ENCODE results near the gene KRT40.

Gene KRT40

DNA sequence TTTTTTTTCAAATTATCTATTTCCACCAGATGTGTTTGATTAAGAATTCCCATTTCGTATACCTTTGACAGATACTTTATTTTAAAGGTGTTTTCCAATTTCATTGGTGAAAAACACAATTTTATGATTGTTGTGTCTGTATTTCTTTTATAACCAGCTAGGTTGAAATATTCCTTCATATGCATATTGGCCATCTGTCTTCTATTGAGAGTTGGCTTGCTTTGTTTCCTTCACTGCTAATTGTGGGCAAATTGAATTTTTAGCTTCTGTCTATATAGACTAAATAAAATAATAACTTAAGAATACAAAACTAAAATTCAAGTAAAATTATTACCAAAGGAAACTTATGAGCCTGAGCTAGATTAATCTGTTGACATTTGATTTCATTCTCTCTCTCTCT, 11.0 kb upstream of the KRT40 start:
- no peak for DNase-seq

DNA sequence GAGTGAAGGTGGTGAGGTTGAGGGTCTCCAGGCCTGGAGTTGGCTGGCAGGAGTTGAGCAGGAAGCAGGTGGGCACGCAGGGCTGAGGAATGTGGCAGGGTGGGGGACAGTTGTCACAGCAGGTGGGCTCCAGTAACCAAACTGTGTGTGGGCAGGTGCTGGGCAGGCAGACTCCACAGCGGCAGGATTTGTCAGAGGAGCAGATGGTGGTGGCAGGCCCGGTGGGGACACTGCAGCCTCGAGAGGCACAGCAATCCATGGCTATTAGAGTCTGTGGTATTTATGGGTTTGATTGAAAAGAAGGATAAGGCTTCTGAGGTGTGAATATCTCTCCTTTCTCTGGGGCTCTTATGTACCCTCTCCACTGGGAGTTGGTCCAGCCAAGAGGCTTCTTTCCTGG, 9.7 kb upstream of the KRT40 start, which contains the start of gene KRTAP3-3:
TSS of gene KRTAP3-3 (minus strand) at position 326 of the 400 bp plus-strand sequence. CDS start at position 259, 67 bp downstream.
- DNase-seq: no peak

DNA sequence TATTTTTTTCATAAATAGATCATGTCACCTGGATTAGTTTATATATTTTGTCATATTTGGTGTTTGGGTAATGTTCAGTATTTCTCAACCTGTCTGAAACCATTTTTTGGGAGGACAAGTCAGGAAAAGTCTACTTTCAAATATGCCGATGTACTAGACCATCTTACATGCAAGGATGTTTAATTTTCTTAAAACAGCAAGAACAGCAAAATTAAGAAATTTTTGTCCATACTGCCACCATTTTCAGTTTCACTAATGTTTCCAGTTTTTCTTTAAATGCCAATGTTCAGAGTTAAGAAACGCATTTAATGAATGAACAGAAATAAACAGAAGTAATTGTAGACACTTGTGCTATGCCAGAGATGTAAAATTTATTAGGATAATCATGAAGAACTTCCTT, 9.0 kb upstream of the KRT40 start:
- DNase-seq: no peak

DNA sequence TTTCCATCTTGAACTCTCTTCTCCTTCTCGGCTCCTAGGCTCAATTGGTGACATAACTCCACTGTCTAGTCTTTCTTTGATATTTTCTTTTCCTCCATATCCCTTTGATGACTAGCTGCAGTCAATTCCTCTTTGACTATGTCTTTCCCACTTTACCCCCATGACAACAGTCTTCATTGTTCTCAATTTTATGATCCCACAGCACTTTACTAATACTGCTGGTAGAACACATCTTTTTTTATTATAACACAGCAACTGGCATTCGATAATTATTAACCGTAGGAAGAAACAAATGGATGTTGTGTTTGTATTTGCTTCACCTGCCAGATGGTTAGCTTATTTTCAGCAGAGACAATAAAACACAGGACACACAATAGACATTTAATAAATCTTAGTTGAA, 8.5 kb upstream of the KRT40 start:
- no peak for DNase-seq

DNA sequence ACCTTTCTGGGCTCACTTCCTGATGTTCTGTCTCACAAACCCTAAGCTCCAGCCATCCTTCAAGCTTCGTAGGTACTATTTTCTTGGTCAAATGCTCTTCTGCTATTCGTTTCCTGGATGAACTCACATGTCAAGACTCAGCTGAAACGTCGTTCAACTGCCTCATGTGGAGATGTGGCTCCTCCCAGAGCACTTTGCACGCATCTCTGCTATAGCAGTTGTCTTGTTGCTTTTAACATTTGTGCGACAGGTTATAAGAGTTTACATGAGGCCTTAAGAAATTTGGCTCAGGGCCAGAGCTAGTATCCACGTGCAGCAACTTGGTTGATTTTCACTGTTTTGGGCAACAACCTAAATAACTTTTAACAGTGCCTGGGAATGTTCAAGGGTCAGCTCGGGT, 2.8 kb upstream of the KRT40 start:
- no peak for DNase-seq

DNA sequence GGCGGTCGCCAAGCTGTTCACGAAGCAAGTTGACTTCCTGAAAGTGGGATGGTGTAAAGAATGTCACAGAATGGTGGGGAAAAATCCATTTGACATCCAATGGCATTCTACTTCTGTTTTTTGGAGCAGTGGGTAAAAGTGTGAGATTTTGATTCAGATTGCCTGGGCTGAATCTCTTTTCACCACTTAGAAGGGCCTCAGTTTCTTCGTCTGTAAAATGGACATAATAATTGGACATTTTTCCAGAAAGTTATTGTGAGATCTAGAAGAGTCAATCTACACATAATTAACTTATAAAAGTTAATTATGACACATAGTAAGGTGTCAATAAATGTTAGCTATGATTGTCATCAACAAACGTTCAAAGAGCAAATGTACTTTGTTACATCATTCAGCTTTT, 3.0 kb downstream of the KRT40 start:
- no peak for DNase-seq

DNA sequence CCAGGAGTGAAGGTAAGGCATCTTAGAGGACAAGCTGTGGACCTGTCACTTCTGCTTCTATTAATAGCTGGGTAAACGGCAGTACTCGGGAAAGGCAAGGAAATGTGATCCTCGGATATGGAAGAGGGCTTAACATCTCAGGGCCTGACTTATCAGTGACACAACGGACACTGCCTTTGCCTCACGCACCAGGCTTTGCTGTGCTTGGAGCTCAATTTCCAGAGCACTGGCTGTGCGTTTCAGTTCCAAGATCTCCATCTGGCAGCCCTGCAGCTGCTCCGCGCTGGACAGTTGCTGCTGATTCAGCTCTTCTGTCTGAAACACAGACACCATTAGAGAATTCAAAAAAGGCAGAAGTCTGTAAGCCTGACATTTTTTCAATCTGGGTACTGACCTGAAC, 3.5 kb downstream of the KRT40 start:
- DNase-seq: no peak

DNA sequence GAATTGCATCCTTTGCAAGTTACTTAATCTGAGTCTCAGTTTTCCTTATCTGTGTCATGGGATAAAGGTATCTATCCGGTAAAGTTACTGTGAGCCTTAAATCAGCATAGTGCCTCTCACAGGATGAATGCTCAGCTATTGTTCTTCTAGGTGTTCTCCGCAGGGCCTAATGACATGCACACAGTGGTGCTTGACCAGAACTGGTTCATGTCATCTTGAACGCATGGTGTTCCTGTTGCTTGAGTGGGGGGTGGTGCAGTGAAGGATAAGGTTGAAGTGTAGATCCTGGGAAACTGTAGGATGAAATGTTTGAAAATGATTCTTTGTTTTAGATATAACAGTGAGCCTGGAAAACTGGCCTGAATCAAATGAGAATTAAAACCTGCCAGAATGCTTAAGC, 4.0 kb downstream of the KRT40 start:
- no peak for DNase-seq

DNA sequence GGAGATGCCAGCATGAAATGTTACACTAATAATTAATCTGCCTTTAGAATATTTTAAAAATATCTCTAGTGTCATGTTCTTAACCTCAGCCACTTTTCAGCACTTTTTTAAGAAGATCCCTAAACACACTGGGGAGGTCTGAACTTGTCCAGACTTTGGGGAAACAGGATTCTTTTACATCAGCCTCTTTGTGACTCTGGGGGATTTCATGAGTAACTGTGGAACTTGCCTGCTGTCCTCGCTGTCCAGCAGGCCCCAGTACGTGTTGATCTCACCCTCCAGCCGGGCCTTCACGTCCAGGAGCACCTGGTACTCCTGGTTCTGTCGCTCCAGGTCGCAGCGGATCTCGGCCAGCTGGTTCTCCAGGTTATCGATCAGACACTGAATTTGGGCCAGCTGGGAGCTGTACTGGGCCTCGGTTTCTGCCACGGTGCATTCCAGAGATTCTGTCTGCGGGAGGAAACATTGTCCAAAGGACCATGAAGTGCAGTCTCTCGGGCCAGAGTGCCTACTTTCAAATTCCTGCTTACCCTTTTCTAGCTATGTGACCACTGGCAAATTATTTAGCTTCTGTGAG, 5.5 kb downstream of the KRT40 start:
- DNase-seq: no peak

DNA sequence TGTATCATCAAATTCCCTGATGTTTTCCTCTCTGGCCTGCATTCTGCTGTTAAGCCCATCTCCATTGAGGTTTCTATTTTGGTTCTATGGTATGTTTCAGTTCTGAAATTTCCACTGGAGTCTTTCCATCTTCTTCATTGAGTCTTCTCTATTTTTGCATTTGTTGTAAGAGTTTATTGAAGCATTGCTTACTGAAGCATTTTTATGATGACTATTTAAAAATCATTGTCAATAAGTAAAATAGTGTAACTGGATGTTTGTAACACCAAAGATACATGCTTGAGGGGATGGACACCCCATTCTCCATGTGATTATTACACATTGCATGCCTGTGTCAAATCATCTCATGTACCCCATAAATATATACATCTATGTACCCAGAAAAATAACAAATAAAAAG, 8.6 kb downstream of the KRT40 start:
- DNase-seq: no peak

DNA sequence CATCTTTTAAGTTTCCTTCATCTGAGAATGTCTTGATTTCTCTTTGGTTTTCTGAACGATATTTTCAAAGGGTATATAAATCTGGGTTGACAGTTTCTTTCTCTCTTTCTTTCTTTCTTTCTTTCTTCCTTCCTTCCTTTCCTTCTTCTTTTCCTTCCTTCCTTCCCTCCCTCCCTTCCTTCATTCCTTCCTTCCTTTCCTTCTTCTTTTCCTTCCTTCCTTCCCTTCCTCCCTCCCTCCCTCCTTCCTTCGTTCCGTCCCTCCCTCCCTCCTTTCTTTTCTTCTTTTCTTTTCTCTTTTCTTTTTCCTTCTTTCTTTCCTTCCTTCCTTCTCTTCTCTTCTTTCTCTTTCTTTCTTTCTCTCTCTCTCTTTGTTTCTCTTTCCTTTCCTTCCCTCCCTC, 9.8 kb downstream of the KRT40 start:
- DNase-seq: no peak

DNA sequence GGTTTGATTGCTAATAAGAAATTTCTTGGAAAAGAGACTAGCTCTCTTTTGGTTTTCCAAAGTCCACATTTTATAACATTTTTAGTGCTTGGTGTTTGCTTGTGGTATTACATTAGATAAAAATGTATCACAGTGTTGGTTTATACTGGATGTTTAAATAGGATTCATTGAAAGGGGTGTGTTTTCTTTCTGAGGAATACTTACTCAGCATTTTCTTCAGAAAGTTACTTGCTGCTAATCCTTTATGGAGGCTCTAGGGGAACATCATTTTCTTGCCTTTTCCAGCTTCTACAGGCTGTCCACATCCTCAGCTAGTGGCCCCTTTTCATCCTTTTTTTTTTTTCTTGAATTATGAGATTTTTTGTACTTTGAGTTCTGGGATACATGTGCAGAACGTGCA, 16.5 kb downstream of the KRT40 start:
- no peak for DNase-seq

DNA sequence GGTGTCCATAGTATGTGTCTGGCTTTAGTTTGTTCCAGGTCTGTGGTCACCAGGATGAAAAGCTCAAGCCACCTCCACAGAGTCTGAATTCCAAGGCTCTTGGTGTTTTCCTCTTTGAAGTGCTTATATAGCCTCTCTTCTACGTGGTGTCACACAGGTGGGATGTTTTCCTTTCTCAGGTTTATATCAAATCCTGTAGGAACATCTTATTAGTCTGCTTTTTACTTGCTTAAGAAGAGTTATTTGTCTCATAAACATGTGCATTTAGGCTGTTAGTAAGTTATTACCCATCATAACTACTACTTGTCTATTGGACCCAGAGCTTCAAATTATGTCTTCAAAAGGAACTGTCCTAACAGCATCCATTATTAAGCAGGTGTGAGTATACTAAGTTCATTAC, 17.3 kb downstream of the KRT40 start, which contains the start of gene KRT39:
TSS of gene KRT39 (minus strand) at position 101 of the 400 bp plus-strand sequence. CDS start at position 9, 92 bp downstream.
- DNase-seq: no peak

DNA sequence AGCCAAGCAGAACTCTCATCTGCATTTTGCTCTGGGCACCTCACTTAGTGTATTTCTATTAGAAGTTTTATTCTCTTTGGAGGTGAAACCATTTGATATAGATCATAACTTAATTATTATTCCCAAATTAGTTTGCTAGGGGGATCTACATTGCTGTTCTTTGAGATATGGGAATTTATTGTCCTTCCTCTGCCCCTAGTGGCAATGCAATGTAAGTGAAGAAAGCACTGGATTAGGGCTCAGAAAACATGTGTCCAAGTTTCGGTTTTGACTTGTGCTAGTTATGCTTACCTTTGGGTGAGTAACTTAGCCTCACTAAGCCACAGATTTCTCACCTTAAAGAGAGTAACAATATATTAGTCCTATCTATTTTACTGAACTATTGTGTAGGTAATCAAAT, 20.3 kb downstream of the KRT40 start:
- no peak for DNase-seq

DNA sequence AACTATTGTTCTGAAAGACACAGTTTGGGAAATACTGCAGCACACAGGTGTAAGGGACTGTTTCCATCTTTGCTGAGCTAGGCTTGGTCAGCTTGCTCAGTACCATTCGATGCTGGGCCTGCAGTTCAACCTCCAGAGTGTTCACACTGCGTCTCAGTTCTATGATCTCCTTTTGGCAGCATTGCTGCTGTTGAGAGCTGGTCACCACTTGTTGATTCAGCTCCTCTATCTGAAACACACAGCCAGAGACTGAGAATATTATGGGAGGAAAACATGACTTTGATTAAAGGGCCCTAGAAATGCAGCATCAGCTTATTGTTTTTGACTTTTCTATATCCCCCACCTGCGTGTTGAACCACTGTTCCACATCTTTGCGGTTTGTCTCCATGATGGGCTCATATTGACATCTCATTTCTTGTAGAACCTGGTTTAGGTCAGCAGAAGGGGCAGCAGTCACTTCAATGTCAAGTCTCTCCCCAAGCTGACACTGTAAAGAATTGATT, 22.0 kb downstream of the KRT40 start:
- DNase-seq: no peak

DNA sequence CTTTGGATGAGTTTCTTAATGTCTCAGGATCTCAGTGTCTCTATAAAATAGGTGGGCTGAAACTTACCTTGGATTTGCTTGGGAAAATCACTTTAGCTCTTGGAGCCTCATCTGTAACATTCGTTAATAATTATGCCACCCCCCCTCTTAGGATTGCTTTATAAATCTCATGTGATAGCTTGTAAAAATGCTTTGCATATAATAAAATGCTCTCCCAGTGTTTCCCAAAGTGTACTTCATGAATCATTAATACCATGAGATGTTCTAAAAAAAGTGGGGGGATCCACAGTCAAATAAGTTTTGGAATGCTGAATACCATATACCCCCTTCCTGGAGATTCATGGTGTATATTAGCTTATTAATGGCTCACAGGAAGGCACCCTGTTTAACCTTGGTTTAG, 22.5 kb downstream of the KRT40 start:
- no peak for DNase-seq

DNA sequence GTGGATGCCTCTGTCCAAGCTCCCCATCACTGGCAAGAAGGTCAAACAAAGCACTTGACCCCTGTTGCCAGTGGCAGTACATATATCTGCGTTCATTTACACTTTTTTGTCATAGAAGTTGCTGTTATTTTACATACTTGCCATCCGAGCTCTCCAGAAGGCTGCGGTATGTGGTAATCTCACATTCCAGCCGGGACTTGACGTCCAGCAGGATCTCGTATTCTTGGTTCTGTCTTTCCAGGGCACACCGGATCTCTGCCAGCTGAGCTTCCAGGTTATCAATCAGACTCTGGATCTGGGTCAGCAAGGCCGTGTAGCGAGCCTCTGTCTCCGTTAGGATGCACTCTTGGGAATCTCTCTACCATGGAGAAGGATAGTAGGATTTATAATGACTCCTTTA, 24.0 kb downstream of the KRT40 start:
- DNase-seq: no peak

DNA sequence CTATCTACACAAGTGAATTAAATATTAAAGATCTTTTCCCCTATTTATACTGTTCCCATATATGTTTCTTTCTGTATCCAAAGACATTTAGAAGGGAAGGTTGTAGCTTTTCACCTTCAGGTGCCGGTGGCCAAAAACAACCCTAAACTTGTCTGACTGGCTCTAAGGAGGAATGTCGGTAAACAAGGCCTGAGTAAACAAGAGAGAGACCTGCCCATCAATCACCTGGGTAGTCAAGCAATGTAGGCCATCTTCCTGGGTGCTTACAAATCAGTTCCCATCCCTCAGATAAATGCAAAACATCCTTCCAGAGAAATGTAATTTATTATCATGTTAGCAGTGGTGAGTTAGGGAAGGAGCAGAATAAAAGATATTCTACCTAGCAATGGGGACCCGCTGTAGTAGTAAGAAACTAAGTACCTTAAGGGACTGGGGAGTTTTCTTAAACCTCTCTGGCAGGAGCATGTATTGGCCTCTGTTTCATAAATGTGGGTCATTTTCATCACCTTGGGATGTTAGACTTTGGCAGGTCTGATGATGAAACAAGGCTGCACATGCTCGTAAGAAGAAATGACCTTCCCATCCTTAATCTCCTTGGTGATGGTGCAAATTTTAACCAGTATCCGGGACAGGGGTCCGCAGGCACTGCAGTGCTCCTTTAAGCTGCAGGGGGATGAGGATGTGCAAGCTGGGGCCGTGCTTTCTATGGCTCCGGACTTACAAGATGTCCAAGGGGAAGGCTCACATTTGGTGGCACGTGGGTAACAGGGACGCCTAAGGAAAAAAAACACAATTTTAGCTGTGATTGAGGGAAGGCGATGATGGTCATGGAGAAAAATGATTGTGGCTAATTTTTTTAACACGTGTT, 25.8 kb downstream of the KRT40 start:
- DNase-seq: no peak

DNA sequence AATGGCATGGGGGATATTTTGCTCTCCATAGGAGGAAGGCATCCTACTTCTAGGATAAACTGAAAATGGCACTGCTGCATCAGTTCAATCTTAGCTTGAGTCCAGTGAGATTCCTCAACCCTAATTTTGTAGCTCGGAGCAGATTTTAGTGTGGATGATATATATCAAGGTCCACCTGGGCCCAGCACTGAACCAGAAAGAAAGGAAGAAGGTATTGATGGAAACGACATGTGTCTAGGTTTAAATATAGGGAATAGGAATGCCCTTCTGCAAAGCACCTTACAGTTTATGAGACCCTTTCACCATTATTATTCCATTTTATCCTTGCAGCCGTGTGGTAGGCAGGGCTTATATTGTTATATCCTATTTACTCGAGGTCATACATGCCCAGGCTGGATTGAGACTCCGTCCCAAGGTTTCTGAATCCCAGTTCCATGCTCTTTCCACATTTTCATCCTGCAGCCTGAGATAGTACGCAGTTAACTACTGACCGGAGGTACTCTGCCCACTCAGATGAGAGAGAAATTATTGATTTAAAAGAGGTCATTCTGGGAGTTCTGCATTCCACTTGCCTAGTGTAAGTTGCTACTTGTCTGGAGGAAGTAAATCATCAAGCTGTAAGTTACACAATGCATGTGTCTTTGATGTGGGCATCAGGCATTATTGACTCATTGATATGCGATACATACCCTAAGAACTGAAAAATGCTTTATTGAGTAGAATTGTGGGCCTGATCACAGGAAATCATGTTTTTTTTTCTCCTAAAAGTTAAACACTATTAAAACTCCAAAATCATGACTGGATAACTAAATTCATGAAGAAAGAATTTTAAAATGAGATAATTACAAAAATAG, 27.5 kb downstream of the KRT40 start:
- no peak for DNase-seq

DNA sequence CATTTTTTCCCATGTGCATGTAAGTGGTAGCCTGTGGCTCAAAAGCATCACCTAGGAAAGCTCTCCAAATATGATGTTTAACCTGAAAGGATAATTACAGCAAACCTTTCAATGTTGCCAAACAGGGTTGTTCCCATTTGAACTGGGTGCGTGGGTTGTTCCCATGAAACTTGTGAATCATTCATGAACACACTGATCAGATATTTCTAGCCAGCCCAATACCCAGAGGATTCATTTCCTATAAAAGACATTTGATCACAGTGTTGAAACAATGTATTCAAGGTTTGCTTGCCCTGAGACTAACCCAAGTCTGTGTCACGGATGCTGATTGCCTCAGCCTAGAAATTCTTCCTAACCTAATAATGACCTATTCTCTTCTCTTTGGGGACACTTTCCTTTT, 30.2 kb downstream of the KRT40 start:
- no peak for DNase-seq

DNA sequence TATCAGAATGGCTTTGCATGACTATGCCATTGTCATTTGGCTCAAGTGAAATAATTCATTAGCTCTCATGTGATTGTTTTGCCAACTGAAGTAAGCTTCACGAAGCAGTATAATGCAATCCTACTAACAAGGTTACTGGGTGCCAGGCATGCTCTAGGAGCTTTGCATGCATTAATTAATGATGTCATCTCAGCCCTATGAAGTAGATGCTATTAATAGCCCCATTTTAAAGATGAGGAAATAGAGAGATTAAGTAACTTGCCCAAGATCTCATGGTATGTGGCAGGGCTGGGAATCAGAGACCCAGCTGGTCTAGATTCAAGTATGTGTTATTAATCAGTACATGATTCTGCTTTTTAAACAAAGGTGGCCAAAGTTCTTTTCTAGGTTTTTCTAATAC, 31.5 kb downstream of the KRT40 start:
- no peak for DNase-seq

DNA sequence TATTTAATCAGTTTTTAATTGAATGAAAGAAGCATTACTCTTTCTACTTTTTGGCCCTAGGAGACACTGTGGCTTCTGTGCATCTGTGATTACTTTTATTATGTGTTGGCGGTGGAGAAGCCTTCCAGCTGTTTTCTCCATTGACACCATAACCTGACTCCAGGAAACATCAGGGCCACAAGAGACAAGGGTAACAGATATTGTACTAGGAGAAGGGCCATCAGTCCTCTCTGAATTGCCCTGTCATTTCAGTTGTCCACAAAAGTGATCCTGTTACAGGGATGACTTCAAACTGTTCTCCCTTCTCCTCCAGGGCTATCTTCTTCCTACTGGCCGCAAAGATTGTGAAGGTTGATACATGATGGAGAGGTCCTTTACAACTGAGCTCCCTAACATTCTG, 32.0 kb downstream of the KRT40 start:
- no peak for DNase-seq

DNA sequence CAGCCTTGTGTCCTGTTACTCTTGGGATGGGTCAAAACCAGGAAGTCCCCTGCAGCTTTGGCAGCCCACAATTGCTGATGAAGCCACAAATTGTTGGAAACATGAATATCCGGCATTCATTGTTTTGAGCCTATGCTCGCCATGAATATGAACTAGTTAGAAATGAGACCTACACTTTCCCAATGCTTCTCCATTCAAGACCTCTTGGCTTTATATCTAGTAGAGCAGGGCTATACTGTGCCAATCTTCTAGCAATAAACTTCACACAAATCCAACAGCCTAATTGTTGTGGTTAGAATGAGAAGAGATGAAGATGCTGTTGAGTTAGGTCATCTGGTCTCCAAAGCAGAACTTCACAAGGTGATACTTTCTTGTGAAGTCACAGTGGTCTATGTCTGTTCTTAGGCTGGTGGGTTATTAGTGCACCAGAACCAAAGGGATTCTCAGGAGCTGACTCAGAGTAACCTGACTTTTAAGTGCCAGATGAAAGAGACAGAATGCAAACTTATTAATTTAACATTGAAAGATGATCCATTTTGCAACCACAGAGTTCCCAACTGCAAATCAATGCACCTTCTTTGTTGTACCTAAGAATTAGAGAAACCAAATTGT, 33.0 kb downstream of the KRT40 start:
- no peak for DNase-seq
